NCI-H1105 treated with DMSO at 0.1 percent for 48 hours (cell line): ENCODE measurements around the gene UBR2.
"Not testable (repeated sequence)": the region's sequence is repeated elsewhere in the genome, so short reads cannot be mapped to it uniquely, and the experiment has no call there.

Experiments
- DNase-seq: peaks from one replicate; lab custom pipeline; 2025; lab: John Stamatoyannopoulos, UW

The UBR2 gene

DNA sequence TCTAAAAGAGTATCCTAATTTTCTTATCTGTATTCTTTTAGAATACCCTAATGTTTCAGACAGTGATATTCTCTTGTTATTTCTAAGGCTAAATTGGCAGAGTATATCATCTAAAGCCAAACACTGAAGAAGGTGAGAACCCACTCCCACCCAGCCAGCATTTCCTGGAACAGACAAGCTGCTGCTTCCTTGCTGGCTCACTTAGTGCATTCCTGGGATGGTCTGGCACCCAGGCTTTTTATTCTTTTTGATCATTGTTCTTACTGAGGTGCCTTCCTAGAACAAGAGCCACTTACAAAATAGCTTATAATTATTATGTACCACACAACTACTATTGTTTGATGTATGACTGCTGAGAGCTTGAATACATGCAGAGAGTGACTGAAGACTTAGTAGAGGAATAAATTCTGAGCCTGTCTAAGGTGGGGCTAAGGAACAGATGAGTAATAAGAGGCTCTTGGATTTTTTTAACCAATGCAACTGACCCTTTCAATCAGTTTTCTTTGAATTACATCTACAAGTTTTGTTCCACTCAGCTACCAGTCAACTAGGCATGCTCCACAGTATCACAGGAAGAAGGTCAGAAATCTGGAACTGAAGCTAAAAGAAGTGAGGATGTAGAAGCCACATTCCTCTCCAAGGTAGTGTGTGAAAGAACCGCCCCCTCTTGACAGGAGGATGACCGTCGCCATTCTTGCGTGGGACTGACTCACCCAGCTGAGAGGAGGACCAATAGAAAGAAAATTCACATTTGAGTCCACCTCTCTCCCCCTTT, 128.5 kb downstream of the UBR2 start:
- no peak for DNase-seq

DNA sequence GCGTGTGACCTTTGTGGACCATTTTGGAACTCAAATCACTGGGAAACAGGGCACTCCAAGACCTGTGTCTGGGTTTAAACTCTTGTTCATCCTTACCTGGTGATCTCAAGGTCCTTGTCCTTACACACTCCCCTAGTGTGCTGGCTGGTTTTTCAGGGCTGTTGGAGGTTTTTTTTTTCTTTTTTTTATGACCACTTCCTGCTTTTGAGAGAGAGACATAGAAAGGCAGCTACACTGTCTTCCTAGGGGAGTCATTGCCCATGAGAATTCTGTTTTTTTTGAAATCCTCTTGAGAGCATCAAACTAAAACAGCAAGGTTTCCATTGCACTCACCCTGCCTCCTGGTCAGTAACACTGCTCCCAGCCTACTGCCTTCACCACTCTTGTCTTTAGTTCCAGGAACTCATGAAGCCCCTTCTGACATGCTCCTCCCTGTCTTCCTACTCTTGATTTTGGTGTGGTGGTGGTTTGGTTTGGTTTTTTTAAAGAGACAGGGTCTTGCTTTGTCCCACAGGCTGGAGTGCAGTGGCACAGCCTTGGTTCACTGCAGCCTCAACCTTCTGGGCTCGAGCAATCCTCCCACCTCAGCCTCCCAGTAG, 130.0 kb downstream of the UBR2 start:
- DNase-seq: no peak

DNA sequence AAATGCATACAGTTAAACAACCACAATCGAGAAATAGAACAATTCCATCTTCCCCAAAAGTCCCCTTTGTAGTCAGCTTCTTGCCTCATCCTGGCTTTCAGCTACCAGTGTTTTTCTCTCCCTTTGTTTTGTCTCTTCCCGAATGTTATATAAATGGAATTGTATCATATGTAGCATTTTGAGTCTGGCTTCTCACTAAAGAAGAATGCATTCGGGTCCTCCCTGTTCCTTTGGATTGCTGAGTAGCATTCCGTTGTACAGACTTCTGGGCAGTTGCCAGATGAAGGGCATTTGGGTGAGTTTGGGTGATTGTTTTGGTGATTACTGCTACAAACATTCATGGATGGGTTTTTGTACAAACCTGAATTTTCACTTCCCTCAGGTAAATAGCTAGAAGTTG, 130.8 kb downstream of the UBR2 start:
- DNase-seq: no peak

GRCh38 chr6:42696526-42697267, 132.9 kb downstream of the UBR2 start:
- DNase-seq: no peak

GRCh38 chr6:42697268-42697655, 133.4 kb downstream of the UBR2 start:
- no peak for DNase-seq

DNA sequence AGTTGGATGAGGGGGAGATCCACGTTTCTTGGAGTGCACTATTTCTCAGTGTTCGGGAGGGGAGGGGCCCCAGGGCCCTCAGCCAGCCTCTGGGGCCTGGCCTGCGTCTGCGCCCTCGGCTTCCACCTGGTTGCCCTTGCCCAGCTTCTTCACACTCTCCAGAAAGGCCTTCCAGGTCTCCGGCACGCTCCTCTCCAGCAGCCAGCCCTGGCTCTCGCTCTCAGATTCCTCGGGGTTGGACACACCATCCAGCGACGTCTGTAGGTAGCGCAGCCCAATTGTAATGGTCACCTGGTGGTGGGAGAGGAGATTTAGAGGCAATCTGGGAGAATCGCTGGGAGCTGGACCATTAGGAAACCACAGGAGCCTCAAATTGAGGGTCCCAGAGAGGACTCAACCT, 134.4 kb downstream of the UBR2 start:
- no peak for DNase-seq

- DNase-seq: no peak
These were observed 138.4 kb downstream of the UBR2 start for GRCh38 chr6:42702200-42702599.

DNA sequence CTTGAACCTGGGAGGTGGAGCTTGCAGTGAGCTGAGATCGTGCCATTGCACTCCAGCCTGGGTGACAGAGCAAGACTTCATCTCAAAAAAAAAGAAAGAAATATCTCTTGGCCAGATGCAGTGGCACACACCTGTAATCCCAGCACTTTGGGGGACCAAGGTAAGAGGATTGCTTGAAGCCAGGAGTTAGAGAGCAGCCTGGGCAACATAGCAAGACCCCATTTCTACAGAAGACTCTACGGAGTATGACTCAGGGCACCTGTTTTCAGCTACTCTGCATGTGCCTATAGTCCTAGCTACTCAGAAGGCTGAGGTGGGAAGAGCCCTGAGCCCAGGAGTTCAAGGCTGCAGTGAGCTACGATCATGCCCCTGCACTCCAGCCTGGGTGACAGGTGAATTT, 139.0 kb downstream of the UBR2 start:
- DNase-seq: not testable (repeated sequence)

GRCh38 chr6:42704251-42704936, 140.6 kb downstream of the UBR2 start:
- no peak for DNase-seq

- no peak for DNase-seq
These were observed 141.1 kb downstream of the UBR2 start for GRCh38 chr6:42704937-42705374.

GRCh38 chr6:42707595-42707994, 143.8 kb downstream of the UBR2 start:
- no peak for DNase-seq

- DNase-seq: no peak
These were observed 144.3 kb downstream of the UBR2 start for GRCh38 chr6:42708096-42708495.

- no peak for DNase-seq
These were observed 146.0 kb downstream of the UBR2 start for GRCh38 chr6:42709871-42710270.

GRCh38 chr6:42710316-42710715, 146.5 kb downstream of the UBR2 start:
- DNase-seq: no peak

DNA sequence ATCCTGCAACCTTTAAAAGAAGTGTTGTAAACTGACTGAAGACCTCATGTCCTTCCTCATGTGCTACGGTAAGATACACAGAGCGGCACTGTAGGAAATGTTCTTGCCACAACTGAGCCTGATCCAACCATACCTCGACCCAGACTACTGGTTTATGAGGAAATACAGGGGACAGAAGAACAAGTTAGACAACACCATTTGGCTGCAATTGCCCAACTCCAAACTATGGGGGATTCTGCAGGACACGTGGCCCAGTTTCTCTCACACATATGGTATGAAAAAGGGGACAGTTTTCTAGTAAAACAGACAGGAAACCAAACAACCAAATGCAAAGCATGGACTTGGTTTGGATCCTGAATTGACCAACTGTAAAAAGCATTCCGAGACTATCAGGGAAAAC, 148.1 kb downstream of the UBR2 start:
- DNase-seq: no peak

DNA sequence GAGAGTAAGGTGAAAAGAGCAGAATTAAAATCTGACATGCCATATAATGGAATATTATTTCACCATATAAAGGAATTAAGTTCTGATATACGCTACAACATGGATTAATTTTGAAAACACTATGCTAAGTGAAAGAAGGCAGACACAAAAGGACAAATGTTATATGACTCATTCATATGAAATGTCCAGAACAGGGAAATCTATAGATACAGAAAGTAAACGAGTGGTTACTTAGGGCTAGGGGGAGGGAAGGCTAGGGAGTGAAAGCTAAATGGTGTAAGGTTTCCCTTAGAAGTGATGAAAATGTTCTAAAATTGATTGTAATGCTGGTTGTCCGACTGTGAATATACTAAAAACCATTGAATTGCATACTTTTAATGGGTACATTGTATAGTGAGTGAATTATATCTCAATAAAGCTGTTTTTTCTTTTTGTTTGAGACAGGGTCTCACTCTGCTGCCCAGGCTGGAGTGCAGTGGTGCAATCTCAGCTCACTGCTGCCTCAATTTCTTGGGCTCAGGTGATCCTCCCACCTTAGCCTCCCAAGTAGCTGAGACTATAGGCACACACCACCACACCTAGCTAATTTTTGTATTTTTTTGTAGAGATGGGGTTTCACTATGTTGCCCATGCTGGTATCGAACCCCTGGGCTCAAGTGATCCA, 150.4 kb downstream of the UBR2 start:
- no peak for DNase-seq

DNA sequence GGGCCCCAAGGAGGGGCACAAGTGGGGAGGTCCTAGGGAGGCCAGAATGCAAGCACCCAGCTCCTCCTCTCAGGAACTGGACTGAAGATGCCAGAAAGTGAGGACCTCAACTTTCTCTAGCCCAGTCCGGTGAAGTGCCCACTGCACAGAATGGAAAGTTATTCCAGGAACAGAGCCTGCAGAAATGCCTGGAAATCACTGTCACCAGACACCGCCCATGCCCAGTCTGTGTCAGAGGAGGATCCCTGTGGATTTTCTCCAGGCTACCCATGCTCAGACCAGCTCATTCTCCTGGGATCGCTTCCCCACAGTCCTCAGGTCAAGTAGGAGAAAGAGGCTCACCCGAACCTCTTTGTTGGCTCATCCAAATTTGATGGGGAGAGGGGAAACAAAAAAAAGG, 152.0 kb downstream of the UBR2 start:
- no peak for DNase-seq

DNA sequence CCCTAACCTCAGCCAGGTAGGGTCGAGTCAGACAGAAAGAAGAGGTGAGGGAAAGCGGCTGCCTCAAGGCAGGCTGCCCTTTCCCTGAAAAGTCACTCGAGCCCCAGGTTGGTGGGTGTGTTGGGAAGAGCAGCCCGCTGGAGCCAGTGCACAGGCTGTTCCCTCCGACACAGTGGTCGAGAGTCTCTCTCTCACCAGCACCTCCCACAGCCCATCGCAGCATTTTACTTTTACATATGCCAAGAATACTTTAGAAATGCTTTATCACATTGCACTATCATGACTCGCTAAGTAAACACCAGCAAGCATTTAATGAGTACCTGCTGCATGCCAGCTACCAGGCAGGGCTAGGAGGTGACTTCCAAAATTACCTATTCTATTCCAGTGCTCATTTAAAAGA, 156.9 kb downstream of the UBR2 start:
- no peak for DNase-seq

DNA sequence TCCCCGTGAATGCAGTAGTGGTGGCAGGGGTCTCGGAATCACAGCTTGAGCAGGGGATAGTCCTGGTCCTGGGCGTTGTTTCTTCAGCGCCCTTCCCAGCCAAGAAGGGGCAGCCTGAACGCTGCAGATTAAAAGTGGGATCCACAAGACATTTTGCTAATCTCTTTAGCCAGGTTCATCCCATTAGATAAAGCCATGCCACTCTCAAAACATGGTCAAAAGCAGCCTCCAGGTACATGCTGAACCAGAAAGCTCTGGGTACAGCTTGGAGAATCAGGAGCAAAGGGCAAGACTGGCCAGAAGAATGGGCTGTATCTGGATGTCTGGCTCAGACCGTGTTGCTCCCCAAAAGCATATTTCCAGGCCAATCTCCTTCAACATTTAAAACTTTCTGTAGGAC, 158.7 kb downstream of the UBR2 start, which contains the start of gene PRPH2:
TSS of gene PRPH2 (minus strand) at position 101 of the 400 bp plus-strand sequence. CDS start 263 bp downstream, outside the sequence.
- DNase-seq: no peak

DNA sequence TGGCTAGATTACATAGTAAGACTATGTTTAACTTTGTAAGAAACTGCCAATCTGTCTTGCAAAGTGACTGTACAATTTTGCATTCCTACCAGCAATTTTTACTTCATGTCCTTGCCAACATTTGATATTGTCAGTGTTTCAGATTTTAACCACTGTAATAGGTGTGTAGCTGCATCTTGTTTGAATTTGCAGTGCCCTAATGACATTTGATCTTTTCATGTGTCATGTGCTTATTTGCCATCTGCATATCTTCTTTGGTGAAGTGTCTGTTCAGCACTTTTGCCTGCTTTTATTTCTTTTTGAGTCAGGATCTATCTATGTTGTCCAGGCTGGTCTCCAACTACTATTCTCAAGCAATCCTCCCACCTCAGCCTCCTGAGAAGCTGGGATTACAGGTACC, 161.0 kb downstream of the UBR2 start:
- no peak for DNase-seq

GRCh38 chr6:42726026-42726425, 162.2 kb downstream of the UBR2 start:
- no peak for DNase-seq
